ENCODE data around the gene DHX8. TPM values are rescaled to one million over a fixed set of nuclear protein-coding genes. Genes with fewer than 3 reads are reported as not detected.
A peak's percentile ranks its signal among the peaks of the same experiment; 100 is the strongest.
"Not testable (repeated sequence)": the region's sequence is repeated elsewhere in the genome, so short reads cannot be mapped to it uniquely, and the experiment has no call there.

The DHX8 gene
- total RNA-seq, 2 experiments from 2014 or later: 47.8 to 54.1 TPM

- H3K9me3 Mint-ChIP-seq; H3K27ac Mint-ChIP-seq; H3K4me3 Mint-ChIP-seq; H3K4me1 Mint-ChIP-seq (ENCODE audit: low read depth); POLR2A ChIA-PET; H3K27me3 Mint-ChIP-seq; DNase-seq; intact Hi-C loops (cut with micrococcal nuclease): not testable (repeated sequence)
- CTCF ChIA-PET: interaction anchor here (0.9 kb wide), 1 partner anchor 257 kb away, joined by 3 read pairs; no protein-coding TSS in a partner anchor
- H3K36me3 Mint-ChIP-seq: peaks cover 33% of the 10 kb centered on the region
Measured at GRCh38 chr17:43509440-43509839, 25.7 kb downstream of the DHX8 start.

- intact Hi-C loops (cut with micrococcal nuclease); H3K27ac Mint-ChIP-seq; H3K27me3 Mint-ChIP-seq; H3K4me3 Mint-ChIP-seq; POLR2A ChIA-PET; H3K4me1 Mint-ChIP-seq (ENCODE audit: low read depth); CTCF ChIA-PET; DNase-seq; H3K9me3 Mint-ChIP-seq: not testable (repeated sequence)
- peaks cover 28% of the 10 kb centered on the region for H3K36me3 Mint-ChIP-seq
Measured at GRCh38 chr17:43511199-43511598, 27.4 kb downstream of the DHX8 start.

GRCh38 chr17:43515656-43516055 is 31.9 kb downstream of the DHX8 start:
- no peak overlapping the region for H3K4me3 Mint-ChIP-seq
- no peak overlapping the region for H3K27ac Mint-ChIP-seq
- H3K27me3 Mint-ChIP-seq: no peaks in the 10 kb centered on the region
- H3K36me3 Mint-ChIP-seq: peaks cover 34% of the 10 kb centered on the region
- ChIA-PET POLR2A (interaction anchor here (0.6 kb wide), 1 partner anchor 75 kb away, joined by 3 read pairs; no protein-coding TSS in a partner anchor), CTCF (interaction anchor here (2.7 kb wide), 1 partner anchor 158 kb away, joined by 7 read pairs; no protein-coding TSS in a partner anchor)
- intact Hi-C loops (cut with micrococcal nuclease): no loop called here
- no peak for DNase-seq
- no peaks in the 10 kb centered on the region for H3K9me3 Mint-ChIP-seq
- H3K4me1 Mint-ChIP-seq (ENCODE audit: low read depth): peaks cover 13% of the 10 kb centered on the region

GRCh38 chr17:43517161-43517560 is 33.4 kb downstream of the DHX8 start:
- Mint-ChIP-seq H3K4me3 (no peak overlapping the region), H3K4me1 (ENCODE audit: low read depth) (peaks cover 13% of the 10 kb centered on the region), H3K27me3 (no peaks in the 10 kb centered on the region), H3K36me3 (peaks cover 41% of the 10 kb centered on the region), H3K9me3 (no peaks in the 10 kb centered on the region), H3K27ac (no peak overlapping the region)
- no peak for DNase-seq
- ChIA-PET CTCF (no interaction called here), POLR2A (no interaction called here)
- intact Hi-C loops (cut with micrococcal nuclease): no loop called here

- Mint-ChIP-seq H3K4me1 (ENCODE audit: low read depth) (peaks cover 13% of the 10 kb centered on the region), H3K27me3 (no peaks in the 10 kb centered on the region), H3K36me3 (peaks cover 38% of the 10 kb centered on the region), H3K9me3 (no peaks in the 10 kb centered on the region), H3K4me3 (no peak overlapping the region), H3K27ac (peak overlapping the region; percentile 2)
- peak; percentile 33 for DNase-seq
- intact Hi-C loops (cut with micrococcal nuclease): no loop called here
- CTCF ChIA-PET: interaction anchor here (0.7 to 1.0 kb wide), 2 partner anchors 44 to 59 kb away, joined by 3 read pairs; no protein-coding TSS in a partner anchor
- POLR2A ChIA-PET: no interaction called here
Measured at GRCh38 chr17:43517615-43518386, 34.0 kb downstream of the DHX8 start.

- no peak for DNase-seq
- intact Hi-C loops (cut with micrococcal nuclease): no loop called here
- POLR2A ChIA-PET: no interaction called here
Measured at GRCh38 chr17:43521389-43521788, 37.6 kb downstream of the DHX8 start.

GRCh38 chr17:43524945-43525575 is 41.3 kb downstream of the DHX8 start:
- intact Hi-C loops (cut with micrococcal nuclease): no loop called here
- H3K27me3 Mint-ChIP-seq: no peaks in the 10 kb centered on the region
- H3K9me3 Mint-ChIP-seq: no peaks in the 10 kb centered on the region
- ChIA-PET POLR2A (no interaction called here), CTCF (interaction anchor here (1.0 to 2.6 kb wide), 2 partner anchors 41 to 183 kb away, joined by 3 to 7 read pairs; partner anchors contain the start of gene DHX8)
- no peak overlapping the region for H3K27ac Mint-ChIP-seq
- no peak overlapping the region for H3K4me3 Mint-ChIP-seq
- H3K4me1 Mint-ChIP-seq (ENCODE audit: low read depth): no peaks in the 10 kb centered on the region
- peaks cover 24% of the 10 kb centered on the region for H3K36me3 Mint-ChIP-seq
- no peak for DNase-seq

More at GRCh38 chr17:43521389-43521788, 37.6 kb downstream of the DHX8 start:
- H3K9me3 Mint-ChIP-seq: no peaks in the 10 kb centered on the region
- peaks cover 46% of the 10 kb centered on the region for H3K36me3 Mint-ChIP-seq
- no peak overlapping the region for H3K4me3 Mint-ChIP-seq
- H3K4me1 Mint-ChIP-seq (ENCODE audit: low read depth): peaks cover 13% of the 10 kb centered on the region
- no peak overlapping the region for H3K27ac Mint-ChIP-seq
- CTCF ChIA-PET: no interaction called here
- H3K27me3 Mint-ChIP-seq: no peaks in the 10 kb centered on the region

GRCh38 chr17:43526886-43527648 is 43.3 kb downstream of the DHX8 start:
- no peak for DNase-seq
- Mint-ChIP-seq H3K27ac (no peak overlapping the region), H3K4me1 (ENCODE audit: low read depth) (no peaks in the 10 kb centered on the region), H3K9me3 (no peaks in the 10 kb centered on the region), H3K36me3 (peaks cover 12% of the 10 kb centered on the region), H3K4me3 (no peak overlapping the region), H3K27me3 (no peaks in the 10 kb centered on the region)
- intact Hi-C loops (cut with micrococcal nuclease): no loop called here
- ChIA-PET CTCF (interaction anchor here (1.9 kb wide), 1 partner anchor 50 kb away, joined by 4 read pairs; no protein-coding TSS in a partner anchor), POLR2A (no interaction called here)

GRCh38 chr17:43528319-43528987 is 44.7 kb downstream of the DHX8 start:
- Mint-ChIP-seq H3K4me1 (ENCODE audit: low read depth) (no peaks in the 10 kb centered on the region), H3K9me3 (no peaks in the 10 kb centered on the region), H3K27ac (no peak overlapping the region), H3K4me3 (no peak overlapping the region), H3K27me3 (no peaks in the 10 kb centered on the region), H3K36me3 (peaks cover 11% of the 10 kb centered on the region)
- no peak for DNase-seq
- ChIA-PET POLR2A (no interaction called here), CTCF (interaction anchor here (1.9 kb wide), 1 partner anchor 48 kb away, joined by 4 read pairs; no protein-coding TSS in a partner anchor)
- intact Hi-C loops (cut with micrococcal nuclease): no loop called here

GRCh38 chr17:43528988-43529814 is 45.4 kb downstream of the DHX8 start:
- ChIA-PET CTCF (interaction anchor here (1.9 kb wide), 1 partner anchor 48 kb away, joined by 4 read pairs; no protein-coding TSS in a partner anchor), POLR2A (no interaction called here)
- no peaks in the 10 kb centered on the region for H3K9me3 Mint-ChIP-seq
- H3K4me1 Mint-ChIP-seq (ENCODE audit: low read depth): no peaks in the 10 kb centered on the region
- no peaks in the 10 kb centered on the region for H3K27me3 Mint-ChIP-seq
- H3K36me3 Mint-ChIP-seq: peaks cover 8% of the 10 kb centered on the region
- DNase-seq: no peak
- no peak overlapping the region for H3K4me3 Mint-ChIP-seq
- intact Hi-C loops (cut with micrococcal nuclease): no loop called here
- H3K27ac Mint-ChIP-seq: no peak overlapping the region

- H3K4me1 Mint-ChIP-seq (ENCODE audit: low read depth): no peaks in the 10 kb centered on the region
- H3K27me3 Mint-ChIP-seq: no peaks in the 10 kb centered on the region
- H3K27ac Mint-ChIP-seq: no peak overlapping the region
- intact Hi-C loops (cut with micrococcal nuclease): no loop called here
- H3K9me3 Mint-ChIP-seq: no peaks in the 10 kb centered on the region
- ChIA-PET CTCF (no interaction called here), POLR2A (no interaction called here)
- no peak overlapping the region for H3K4me3 Mint-ChIP-seq
- no peak for DNase-seq
- peaks cover 2% of the 10 kb centered on the region for H3K36me3 Mint-ChIP-seq
Measured at GRCh38 chr17:43529947-43530287, 46.1 kb downstream of the DHX8 start.
